Measurements from ENCODE around the gene UBE2D2. TPM values are rescaled to one million over a fixed set of nuclear protein-coding genes. Genes with fewer than 3 reads are reported as not detected.

UBE2D2 gene
- total and polyA plus RNA-seq, 10 of the 15 experiments (the other 5 are each of a cell fraction or from before 2014, with no cell fraction given), result 58.6 to 245 (median 128) TPM

DNA sequence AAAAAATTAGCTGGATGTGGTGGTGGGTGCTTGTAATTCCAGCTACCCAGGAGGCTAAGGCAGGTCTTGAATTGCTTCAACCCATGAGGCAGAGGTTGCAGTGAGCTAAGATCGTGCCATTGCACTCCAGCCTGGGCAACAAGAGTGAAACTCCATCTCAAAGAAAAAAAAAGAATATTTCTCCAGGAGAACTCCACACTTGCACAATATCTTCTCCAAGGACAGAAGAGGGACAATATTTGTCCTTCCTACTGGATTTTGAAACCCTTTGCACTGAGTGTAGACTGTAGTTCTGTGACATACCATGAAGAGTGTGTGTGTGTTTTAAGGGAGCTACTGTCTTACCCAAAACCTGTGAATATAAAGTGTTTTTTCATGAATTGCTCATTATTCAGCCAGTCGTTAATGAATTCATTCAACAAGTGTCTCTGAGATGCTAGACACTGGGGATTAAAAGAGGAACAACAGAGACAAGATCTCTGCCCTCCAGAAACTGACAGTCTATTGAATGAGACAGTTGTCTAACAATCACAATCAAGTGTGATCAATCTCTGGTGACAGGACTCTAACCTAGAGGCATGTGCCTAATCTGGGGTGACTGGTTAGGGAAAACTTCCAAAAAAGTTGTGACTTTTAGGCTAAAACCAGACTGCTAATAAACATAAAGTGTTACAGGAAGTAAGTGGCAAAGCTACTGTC, 9.8 kb upstream of the UBE2D2 start:
- in situ Hi-C loops (cut with MboI), result no loop called here
- SMC1A ChIA-PET (ENCODE audit: uncharacterized antibody, unreplicated experiment), result interaction anchor here (0.8 to 5.0 kb wide), 7 partner anchors 8 to 402 kb away, joined by 3 to 33 read pairs (median 4); partner anchors contain the start of gene UBE2D2
- intact Hi-C loops (cut with micrococcal nuclease; ENCODE audit: unreplicated experiment), result no loop called here

More for the DNA sequence above, 9.8 kb upstream of the UBE2D2 start:
- H2AFZ ChIP-seq (ENCODE audit: control insufficient read depth, low read depth, low read length), result no peak overlapping the region
- FAIRE-seq (no peak), DNase-seq (ENCODE audit: low read depth, low spot score) (no peak), ATAC-seq (peak; percentile 41)
- ChIA-PET CTCF (interaction anchor here (0.9 to 2.3 kb wide), 5 partner anchors 8 to 169 kb away, joined by 3 to 7 read pairs (median 3); partner anchors contain the start of gene UBE2D2), RAD21 (ENCODE audit: unreplicated experiment) (interaction anchor here (0.6 to 2.1 kb wide), 6 partner anchors 10 to 82 kb away, joined by 3 to 6 read pairs (median 5); partner anchors contain the start of gene UBE2D2), POLR2A (interaction anchor here (0.8 to 2.5 kb wide), 6 partner anchors 10 to 148 kb away, joined by 3 to 19 read pairs (median 4); partner anchors contain the start of genes SPATA24 and UBE2D2)
- no peak overlapping the region for H3K27ac ChIP-seq (ENCODE audit: control insufficient read depth, insufficient read depth)
- WGBS (ENCODE audit: insufficient coverage, insufficient replicate concordance, low lambda C conversion rate, missing lambda C conversion rate), result 48% methylated on average over 2 of the region's 2 CpGs
- H3K27me3 ChIP-seq (replicated peaks in 1 of 2; ENCODE audit: control insufficient read depth in 2 of 2, insufficient read depth in 2 of 2, low read length in 1 of 2), result no peaks in the 10 kb centered on the region
- no peak overlapping the region for H3K9ac ChIP-seq (ENCODE audit: control insufficient read depth, insufficient read depth, low read length)
- peaks cover 2% of the 10 kb centered on the region; the same call in 1 of the 3 replicates for H3K9me3 ChIP-seq (replicated peaks; ENCODE audit: control insufficient read depth, insufficient read depth, low read length)
- no peaks in the 10 kb centered on the region; a peak in 1 of 4 replicates for H3K36me3 ChIP-seq (ENCODE audit: control insufficient read depth in 2 of 2, insufficient read depth in 2 of 2, low read length in 1 of 2)
- H3K4me2 ChIP-seq (ENCODE audit: control insufficient read depth, insufficient read depth), result no peak overlapping the region
- BruUV-seq (replicated peaks), result no TSS peak
- TF ChIP-seq SREBF1 (IDR thresholded peaks at IDR 0.05; ENCODE audit: low read length) (no peak), MYC (IDR thresholded peaks at IDR 0.05; ENCODE audit: insufficient read depth, insufficient read length, insufficient replicate concordance, low read length, severe bottlenecking) (no peak), SIX5 (IDR thresholded peaks at IDR 0.05; ENCODE audit: low read depth, low read length, severe bottlenecking) (no peak), MEF2A (IDR thresholded peaks at IDR 0.05; ENCODE audit: insufficient read depth, low read depth, low read length) (no peak), NFYA (IDR thresholded peaks at IDR 0.05; ENCODE audit: borderline replicate concordance, low read depth, low read length) (no peak), DPF2 (IDR thresholded peaks at IDR 0.05) (no peak), POLR2AphosphoS5 (IDR thresholded peaks at IDR 0.05; ENCODE audit: low read length) (no peak), NFXL1 (IDR thresholded peaks at IDR 0.05; ENCODE audit: borderline replicate concordance) (no peak), ZNF24 (IDR thresholded peaks at IDR 0.05) (no peak), EZH2 (IDR thresholded peaks at IDR 0.05; ENCODE audit: borderline replicate concordance, control insufficient read depth, low read depth, low read length) (no peak), SP1 (IDR thresholded peaks at IDR 0.05; ENCODE audit: low read depth, low read length) (no peak), YBX1 (IDR thresholded peaks at IDR 0.05) (no peak), BRCA1 (IDR thresholded peaks at IDR 0.05; ENCODE audit: low read depth, low read length) (no peak), EGR1 (IDR thresholded peaks at IDR 0.05; ENCODE audit: borderline replicate concordance in 1 of 2, low read depth in 2 of 2, low read length in 2 of 2) (no peak), ZZZ3 (IDR thresholded peaks at IDR 0.05; ENCODE audit: control insufficient read depth, insufficient read length, low read depth) (no peak)
- TF ChIP-seq, protein P1, sequence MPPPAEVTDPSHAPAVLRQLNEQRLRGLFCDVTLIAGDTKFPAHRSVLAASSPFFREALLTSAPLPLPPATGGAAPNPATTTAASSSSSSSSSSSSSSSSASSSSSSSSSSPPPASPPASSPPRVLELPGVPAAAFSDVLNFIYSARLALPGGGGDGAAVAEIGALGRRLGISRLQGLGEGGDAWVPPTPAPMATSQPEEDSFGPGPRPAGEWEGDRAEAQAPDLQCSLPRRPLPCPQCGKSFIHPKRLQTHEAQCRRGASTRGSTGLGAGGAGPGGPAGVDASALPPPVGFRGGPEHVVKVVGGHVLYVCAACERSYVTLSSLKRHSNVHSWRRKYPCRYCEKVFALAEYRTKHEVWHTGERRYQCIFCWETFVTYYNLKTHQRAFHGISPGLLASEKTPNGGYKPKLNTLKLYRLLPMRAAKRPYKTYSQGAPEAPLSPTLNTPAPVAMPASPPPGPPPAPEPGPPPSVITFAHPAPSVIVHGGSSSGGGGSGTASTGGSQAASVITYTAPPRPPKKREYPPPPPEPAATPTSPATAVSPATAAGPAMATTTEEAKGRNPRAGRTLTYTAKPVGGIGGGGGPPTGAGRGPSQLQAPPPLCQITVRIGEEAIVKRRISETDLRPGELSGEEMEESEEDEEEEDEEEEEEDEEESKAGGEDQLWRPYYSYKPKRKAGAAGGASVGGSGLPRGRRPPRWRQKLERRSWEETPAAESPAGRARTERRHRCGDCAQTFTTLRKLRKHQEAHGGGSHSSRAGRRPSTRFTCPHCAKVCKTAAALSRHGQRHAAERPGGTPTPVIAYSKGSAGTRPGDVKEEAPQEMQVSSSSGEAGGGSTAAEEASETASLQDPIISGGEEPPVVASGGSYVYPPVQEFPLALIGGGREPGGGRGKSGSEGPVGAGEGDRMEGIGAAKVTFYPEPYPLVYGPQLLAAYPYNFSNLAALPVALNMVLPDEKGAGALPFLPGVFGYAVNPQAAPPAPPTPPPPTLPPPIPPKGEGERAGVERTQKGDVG (CRISPR knock-in tag; IDR thresholded peaks at IDR 0.05), result no peak
- H4K20me1 ChIP-seq (ENCODE audit: control insufficient read depth, insufficient read depth), result no peaks in the 10 kb centered on the region
- no peaks in the 10 kb centered on the region for H3K4me1 ChIP-seq (ENCODE audit: control insufficient read depth, insufficient read depth, low read length)
- no peak overlapping the region for H3K4me3 ChIP-seq
- H3K79me2 ChIP-seq (ENCODE audit: control insufficient read depth, insufficient read depth, low read length), result no peaks in the 10 kb centered on the region
